CD4-positive, alpha-beta T cell (primary cell): ENCODE data around the gene LGR4. TPM values are rescaled to one million over a fixed set of nuclear protein-coding genes. Genes with fewer than 3 reads are reported as not detected.
"Not testable (repeated sequence)": the region's sequence is repeated elsewhere in the genome, so short reads cannot be mapped to it uniquely, and the experiment has no call there.

ENCODE experiments used
- ATAC-seq: fragments of 200-7000 bp; cut with Tn5 transposase; one replicate; pipeline ENCODE4 v1.10.0; 2022; ENCODE audit warnings: mild to moderate bottlenecking; ENCODE audit not compliant: poor library complexity
- CTCF ChIA-PET: fragments of 350-600 bp; sonication (Branson Sonifier 250); formaldehyde crosslinking; loops from one replicate; lab custom pipeline; 2021; ENCODE audit warnings: antibody characterized with exemption, inconsistent platforms; lab: Charles Lee
- POLR2A ChIA-PET: fragments of 350-600 bp; sonication (Branson Sonifier 250); formaldehyde crosslinking; loops from one replicate; lab custom pipeline; 2021; ENCODE audit warnings: antibody characterized with exemption, inconsistent platforms; lab: Charles Lee
- DNase-seq, 14 experiments: peaks; one replicate each; pipeline ENCODE4 v3.0.0-alpha.2; 2013 to 2020; ENCODE audit warnings: mixed read lengths in 2 of 14
- H3K27ac ChIP-seq, 2 donors: one replicate each; pipeline versions ENCODE4 v1.5.1 to v1.7.0; 2013; ENCODE audit warnings: low read length in 2 of 2, low read depth in 1 of 2, mild to moderate bottlenecking in 1 of 2
- H3K27me3 ChIP-seq, 2 experiments: 1 replicate in 1 of 2; 2 replicates in 1 of 2; pipeline versions ENCODE4 v1.6.1 to v1.7.0; 2013; ENCODE audit warnings: low read length in 2 of 2, control low read depth in 1 of 2, mild to moderate bottlenecking in 1 of 2, moderate library complexity in 1 of 2; ENCODE audit not compliant: insufficient read depth in 2 of 2, control insufficient read depth in 1 of 2
- H3K36me3 ChIP-seq: one replicate; pipeline ENCODE4 v1.6.1; 2013; ENCODE audit warnings: low read length, control low read depth; ENCODE audit not compliant: insufficient read depth
- H3K4me1 ChIP-seq: one replicate; pipeline ENCODE4 v1.6.1; 2013; ENCODE audit warnings: low read length, control low read depth; ENCODE audit not compliant: insufficient read depth
- H3K4me3 ChIP-seq: one replicate; pipeline ENCODE4 v1.5.1; 2013; ENCODE audit warnings: mild to moderate bottlenecking, low read length, moderate library complexity
- H3K9me3 ChIP-seq, 2 experiments: 1 replicate in 1 of 2; 2 replicates in 1 of 2; pipeline versions ENCODE4 v1.6.1 to v1.7.0; 2013; ENCODE audit warnings: low read length in 2 of 2, mild to moderate bottlenecking in 2 of 2, control low read depth in 1 of 2, moderate library complexity in 1 of 2; ENCODE audit not compliant: control insufficient read depth in 1 of 2, insufficient read depth in 1 of 2
- H3K27ac Mint-ChIP-seq: one replicate; pipeline ENCODE4 v1.8.0; 2020; ENCODE audit warnings: mixed read lengths
- H3K27me3 Mint-ChIP-seq: one replicate; pipeline ENCODE4 v1.8.0; 2021; ENCODE audit warnings: mixed read lengths
- H3K36me3 Mint-ChIP-seq: one replicate; pipeline ENCODE4 v1.8.0; 2021; ENCODE audit warnings: low read depth, mixed read lengths
- H3K4me1 Mint-ChIP-seq: one replicate; pipeline ENCODE4 v1.8.0; 2021; ENCODE audit warnings: low read depth, mixed read lengths
- H3K4me3 Mint-ChIP-seq: one replicate; pipeline ENCODE4 v1.8.0; 2020; ENCODE audit warnings: mild to moderate bottlenecking, mixed read lengths
- H3K9me3 Mint-ChIP-seq: one replicate; pipeline ENCODE4 v1.8.0; 2020; ENCODE audit warnings: mixed read lengths
- intact Hi-C, 2 experiments: fragments of 100-400 bp; cut with DNase I in 1 of 2; cut with micrococcal nuclease in 1 of 2; formaldehyde crosslinking; loops; one replicate each; pipeline versions ENCODE4 v1.15.1 to v1.9.0; 2023 to 2025; cut with DNase I, micrococcal nuclease
- total RNA-seq, 174 experiments: library from RNA in 2 of 174; stranded (reverse) in 2 of 174; gene quantifications; one replicate each; pipeline ENCODE4 v1.2.3 and lab custom pipeline; 2021 to 2026
- TF ChIP-seq, protein P1 (sequence below): fragments of 200-600 bp; IDR thresholded peaks from one replicate; pipeline ENCODE4 v1.8.0; 2022; ENCODE audit warnings: antibody characterized with exemption, mild to moderate bottlenecking

LGR4 gene
- total RNA-seq, 2 experiments from 2014 or later, result 0.69 to 0.87 TPM

DNA sequence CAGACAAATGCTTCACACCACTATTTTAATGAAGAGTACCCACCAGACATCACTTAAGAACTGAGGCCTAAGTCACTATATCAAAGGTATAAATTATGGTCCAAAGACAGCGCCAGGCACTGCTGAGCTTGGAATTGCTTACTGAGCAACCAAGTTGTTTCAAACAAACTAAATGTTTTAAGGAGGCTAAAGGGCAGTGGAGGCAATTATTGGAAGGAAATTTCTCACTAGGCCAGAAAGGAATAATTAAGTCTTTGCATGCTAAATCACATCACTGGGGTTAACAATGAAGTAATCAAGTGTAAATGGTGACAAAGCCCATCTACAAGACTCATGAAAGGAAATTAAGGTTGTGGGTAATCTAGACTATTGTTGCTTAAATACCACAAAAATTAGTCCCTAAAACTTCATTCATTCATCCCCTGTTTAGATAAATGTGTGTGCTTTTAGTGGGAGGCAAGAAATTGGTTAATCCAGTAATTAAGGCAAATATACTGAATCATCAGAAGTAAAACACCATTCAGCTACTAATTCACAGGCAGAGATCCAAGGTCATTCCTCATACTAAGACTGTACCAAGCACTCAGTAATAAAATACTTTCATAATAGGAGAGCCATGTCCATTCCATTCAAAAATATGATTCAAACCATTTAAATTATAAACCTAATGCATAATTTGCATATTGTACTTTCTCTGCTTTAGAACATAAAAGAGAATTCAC lies 21.2 kb downstream of the LGR4 start:
- ATAC-seq (no peak), DNase-seq (no peak)
- Mint-ChIP-seq H3K4me3 (no peak overlapping the region), H3K36me3 (no peaks in the 10 kb centered on the region), H3K27me3 (no peaks in the 10 kb centered on the region), H3K9me3 (no peaks in the 10 kb centered on the region), H3K27ac (no peak overlapping the region), H3K4me1 (no peaks in the 10 kb centered on the region)
- POLR2A ChIA-PET, result no interaction called here
- CTCF ChIA-PET, result no interaction called here
- TF ChIP-seq, protein P1, sequence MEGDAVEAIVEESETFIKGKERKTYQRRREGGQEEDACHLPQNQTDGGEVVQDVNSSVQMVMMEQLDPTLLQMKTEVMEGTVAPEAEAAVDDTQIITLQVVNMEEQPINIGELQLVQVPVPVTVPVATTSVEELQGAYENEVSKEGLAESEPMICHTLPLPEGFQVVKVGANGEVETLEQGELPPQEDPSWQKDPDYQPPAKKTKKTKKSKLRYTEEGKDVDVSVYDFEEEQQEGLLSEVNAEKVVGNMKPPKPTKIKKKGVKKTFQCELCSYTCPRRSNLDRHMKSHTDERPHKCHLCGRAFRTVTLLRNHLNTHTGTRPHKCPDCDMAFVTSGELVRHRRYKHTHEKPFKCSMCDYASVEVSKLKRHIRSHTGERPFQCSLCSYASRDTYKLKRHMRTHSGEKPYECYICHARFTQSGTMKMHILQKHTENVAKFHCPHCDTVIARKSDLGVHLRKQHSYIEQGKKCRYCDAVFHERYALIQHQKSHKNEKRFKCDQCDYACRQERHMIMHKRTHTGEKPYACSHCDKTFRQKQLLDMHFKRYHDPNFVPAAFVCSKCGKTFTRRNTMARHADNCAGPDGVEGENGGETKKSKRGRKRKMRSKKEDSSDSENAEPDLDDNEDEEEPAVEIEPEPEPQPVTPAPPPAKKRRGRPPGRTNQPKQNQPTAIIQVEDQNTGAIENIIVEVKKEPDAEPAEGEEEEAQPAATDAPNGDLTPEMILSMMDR, result no peak
- Histone ChIP-seq H3K27ac (no peak overlapping the region), H3K36me3 (no peaks in the 10 kb centered on the region), H3K4me3 (no peak overlapping the region), H3K4me1 (no peaks in the 10 kb centered on the region), H3K27me3 (no peaks in the 10 kb centered on the region), H3K9me3 (no peaks in the 10 kb centered on the region)
- intact Hi-C loops, result no loop called here

DNA sequence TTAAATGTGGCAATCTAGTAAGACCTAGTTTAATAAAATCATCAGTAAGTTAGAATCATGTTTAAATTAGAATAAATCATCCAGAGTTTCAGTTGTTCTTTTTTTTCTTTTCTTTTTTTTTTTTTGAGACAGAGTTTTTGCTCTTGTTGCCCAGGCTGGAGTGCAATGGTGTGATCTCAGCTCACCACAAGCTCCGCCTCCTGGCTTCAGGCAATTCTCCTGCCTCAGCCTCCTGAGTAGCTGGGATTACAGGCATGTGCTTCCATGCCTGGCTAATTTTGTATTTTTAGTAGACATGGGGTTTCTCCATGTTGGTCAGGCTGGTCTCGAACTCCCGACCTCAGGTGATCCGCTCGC lies 24.4 kb downstream of the LGR4 start:
- CTCF ChIA-PET, H3K4me3 ChIP-seq, DNase-seq, intact Hi-C loops, H3K27ac Mint-ChIP-seq, H3K9me3 Mint-ChIP-seq, H3K4me1 ChIP-seq, H3K4me3 Mint-ChIP-seq, H3K4me1 Mint-ChIP-seq, H3K36me3 Mint-ChIP-seq, ATAC-seq, H3K9me3 ChIP-seq, H3K27me3 ChIP-seq, H3K27ac ChIP-seq, H3K36me3 ChIP-seq, H3K27me3 Mint-ChIP-seq, POLR2A ChIA-PET: not testable (repeated sequence)

DNA sequence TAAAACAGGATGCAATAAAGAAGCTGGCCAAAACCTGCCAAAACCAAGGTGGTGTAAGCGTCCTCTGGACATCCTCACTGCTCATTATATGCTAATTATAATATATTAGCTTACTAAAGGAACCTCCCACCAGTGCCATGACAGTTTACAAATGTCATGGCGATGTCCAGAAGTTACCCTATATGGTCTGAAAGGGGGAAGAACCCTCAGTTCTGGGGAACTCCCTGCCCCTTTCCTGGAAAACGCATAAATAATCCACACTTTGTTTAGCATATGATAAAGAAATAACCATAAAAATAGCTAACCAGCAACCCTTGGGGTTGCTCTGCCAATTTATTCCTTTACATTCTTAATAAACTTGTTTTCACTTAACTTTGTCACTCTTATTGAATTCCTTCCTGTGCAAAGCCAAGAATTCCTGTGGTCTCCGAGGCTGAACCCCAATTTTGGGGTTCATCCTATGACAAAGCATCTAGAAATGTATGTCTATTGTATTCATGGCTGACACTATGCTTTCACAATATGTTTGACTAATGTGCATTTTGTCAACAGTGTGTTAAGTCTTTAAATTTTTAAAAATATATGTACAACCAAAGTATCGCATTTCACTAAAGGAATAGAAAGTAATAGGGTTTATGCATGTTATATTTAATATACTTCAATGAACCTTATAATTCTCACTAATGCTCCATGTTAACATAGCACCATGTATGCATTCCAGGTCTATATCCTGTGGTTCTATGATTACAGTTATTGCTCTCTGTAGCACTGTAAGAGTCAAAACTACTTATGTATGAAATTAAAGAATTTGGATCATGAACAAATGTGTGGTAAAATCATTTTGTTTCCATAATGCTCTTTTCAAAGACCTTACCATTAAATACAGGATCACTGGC lies 25.1 kb downstream of the LGR4 start:
- Mint-ChIP-seq H3K36me3 (no peaks in the 10 kb centered on the region), H3K9me3 (no peaks in the 10 kb centered on the region), H3K27ac (no peak overlapping the region), H3K4me1 (no peaks in the 10 kb centered on the region), H3K27me3 (peaks cover 7% of the 10 kb centered on the region), H3K4me3 (no peak overlapping the region)
- POLR2A ChIA-PET, result no interaction called here
- DNase-seq, result no peak
- Histone ChIP-seq H3K9me3 (no peaks in the 10 kb centered on the region), H3K27ac (no peak overlapping the region), H3K27me3 (no peaks in the 10 kb centered on the region), H3K4me3 (no peak overlapping the region), H3K4me1 (no peaks in the 10 kb centered on the region), H3K36me3 (no peaks in the 10 kb centered on the region)
- CTCF ChIA-PET, result no interaction called here
- intact Hi-C loops, result no loop called here
- ATAC-seq, result no peak
- TF ChIP-seq, protein P1, result no peak
